ENCODE results near the gene CXCR1.

- no peak for TF ChIP-seq CTCF (IDR thresholded peaks at IDR 0.05)
- TF ChIP-seq POLR2AphosphoS5 (IDR thresholded peaks at IDR 0.05; ENCODE audit: low read depth, low read length): no peak
- TF ChIP-seq TAF1 (IDR thresholded peaks at IDR 0.05; ENCODE audit: borderline replicate concordance, low read depth, low read length): no peak
- no peak for TF ChIP-seq MEF2A (IDR thresholded peaks at IDR 0.05; ENCODE audit: borderline replicate concordance, low read depth)
- TF ChIP-seq SIN3A (IDR thresholded peaks at IDR 0.05; ENCODE audit: borderline replicate concordance, low read depth, low read length): no peak
- TF ChIP-seq REST (IDR thresholded peaks at IDR 0.05; ENCODE audit: low read depth, low read length): no peak
- no peak for TF ChIP-seq MAX (IDR thresholded peaks at IDR 0.05; ENCODE audit: low read depth)
- no peak for TF ChIP-seq SMC3 (IDR thresholded peaks at IDR 0.05; ENCODE audit: low read depth, low read length)
- no peak for TF ChIP-seq EP300 (IDR thresholded peaks at IDR 0.05; ENCODE audit: borderline replicate concordance in 1 of 2, low read depth in 1 of 2, low read length in 1 of 2)
Measured at GRCh38 chr2:218127929-218128455, 38.8 kb downstream of the CXCR1 start.

All from SK-N-SH (cell line).